GM12873 (cell line): ENCODE measurements around the gene LRRC8C.

Experiments
- CTCF ChIP-seq: IDR thresholded peaks from 2 replicates; pipeline ENCODE4 v1.5.1; 2012; ENCODE audit warnings: low read depth, mild to moderate bottlenecking, moderate library complexity, low read length, control low read depth; ENCODE audit not compliant: insufficient read depth; ENCODE audit errors: missing control alignments

LRRC8C gene

DNA sequence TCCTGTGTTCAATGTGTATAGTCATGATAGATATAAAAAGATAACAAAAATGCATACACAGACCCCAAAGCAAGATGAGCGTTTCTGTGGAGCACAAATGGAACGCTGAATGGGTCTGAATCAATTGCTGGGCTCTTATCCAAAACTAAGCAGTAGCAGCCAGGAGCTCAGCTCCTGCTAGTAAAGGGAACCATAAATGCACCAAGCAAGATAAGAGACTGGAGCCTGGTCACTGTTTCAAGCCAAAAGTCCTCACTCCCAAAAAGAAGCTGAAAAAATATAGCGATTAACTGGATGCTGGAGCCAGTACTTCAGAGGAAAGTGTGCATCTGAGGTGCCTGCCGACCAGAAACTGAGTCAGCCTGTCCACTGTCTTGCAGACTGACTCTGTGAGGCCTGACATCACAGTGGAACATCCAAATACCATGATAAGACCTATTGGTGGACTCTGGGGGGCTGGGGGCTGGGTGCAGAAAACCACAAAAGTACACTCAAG lies 68.9 kb downstream of the LRRC8C start:
- TF ChIP-seq CTCF = no peak

GRCh38 chr1:89702520-89703045 lies 69.7 kb downstream of the LRRC8C start:
- TF ChIP-seq CTCF = no peak

GRCh38 chr1:89703469-89703868 lies 70.5 kb downstream of the LRRC8C start:
- no peak for TF ChIP-seq CTCF

DNA sequence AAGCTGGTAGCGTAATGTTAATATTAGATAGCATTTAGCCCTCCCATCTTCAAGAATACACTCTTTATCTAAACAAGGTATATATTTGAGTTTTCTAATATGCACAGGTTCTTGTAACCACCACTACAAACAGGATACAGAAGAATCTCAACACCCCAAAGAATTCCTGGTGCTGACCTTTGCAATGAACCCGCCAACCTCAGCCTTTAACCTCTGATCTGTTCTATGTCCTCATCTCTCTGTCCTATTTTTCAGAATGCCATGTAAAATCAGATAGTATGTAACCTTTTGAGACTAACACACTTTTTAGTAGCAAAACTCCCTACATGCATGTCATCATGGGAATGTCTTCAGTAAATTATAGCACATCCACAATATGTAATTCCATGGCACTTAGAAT lies 71.1 kb downstream of the LRRC8C start:
- no peak for TF ChIP-seq CTCF

GRCh38 chr1:89705901-89706699 lies 73.2 kb downstream of the LRRC8C start:
- no peak for TF ChIP-seq CTCF

DNA sequence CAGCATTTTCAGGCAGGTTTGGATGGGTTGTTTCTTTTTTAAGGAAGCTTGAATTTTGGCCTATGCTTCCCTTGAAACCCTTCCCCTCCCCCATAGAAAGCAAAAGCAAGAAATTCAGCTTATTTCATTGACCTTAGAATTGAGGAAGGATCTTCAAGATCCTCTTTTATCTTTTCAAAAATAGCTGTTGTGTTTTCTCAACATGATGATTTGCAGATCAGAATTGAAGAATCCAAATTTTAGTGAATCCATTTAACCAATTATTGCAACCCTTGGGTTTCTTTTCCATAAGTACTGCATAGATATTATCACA lies 73.7 kb downstream of the LRRC8C start:
- no peak for TF ChIP-seq CTCF

- TF ChIP-seq CTCF = no peak
Measured at GRCh38 chr1:89708751-89709375, 75.9 kb downstream of the LRRC8C start.
